Measurements from ENCODE around the gene FMO2. TPM values are rescaled to one million over a fixed set of nuclear protein-coding genes. Genes with fewer than 3 reads are reported as not detected.

Gene FMO2
- total RNA-seq, 3 donors from 2014 or later: 79.5 to 141 (median 132) TPM

GRCh38 chr1:171152549-171152948 lies 32.6 kb upstream of the FMO2 start:
- intact Hi-C loops (cut with DNase I; ENCODE audit: low total_unique reads): no loop called here
- Histone ChIP-seq H3K27ac (no peak overlapping the region), H3K36me3 (no peaks in the 10 kb centered on the region), H3K27me3 (no peaks in the 10 kb centered on the region), H3K4me1 (no peaks in the 10 kb centered on the region), H3K9me3 (no peaks in the 10 kb centered on the region), H3K4me3 (no peak overlapping the region)
- TF ChIP-seq, protein P1, sequence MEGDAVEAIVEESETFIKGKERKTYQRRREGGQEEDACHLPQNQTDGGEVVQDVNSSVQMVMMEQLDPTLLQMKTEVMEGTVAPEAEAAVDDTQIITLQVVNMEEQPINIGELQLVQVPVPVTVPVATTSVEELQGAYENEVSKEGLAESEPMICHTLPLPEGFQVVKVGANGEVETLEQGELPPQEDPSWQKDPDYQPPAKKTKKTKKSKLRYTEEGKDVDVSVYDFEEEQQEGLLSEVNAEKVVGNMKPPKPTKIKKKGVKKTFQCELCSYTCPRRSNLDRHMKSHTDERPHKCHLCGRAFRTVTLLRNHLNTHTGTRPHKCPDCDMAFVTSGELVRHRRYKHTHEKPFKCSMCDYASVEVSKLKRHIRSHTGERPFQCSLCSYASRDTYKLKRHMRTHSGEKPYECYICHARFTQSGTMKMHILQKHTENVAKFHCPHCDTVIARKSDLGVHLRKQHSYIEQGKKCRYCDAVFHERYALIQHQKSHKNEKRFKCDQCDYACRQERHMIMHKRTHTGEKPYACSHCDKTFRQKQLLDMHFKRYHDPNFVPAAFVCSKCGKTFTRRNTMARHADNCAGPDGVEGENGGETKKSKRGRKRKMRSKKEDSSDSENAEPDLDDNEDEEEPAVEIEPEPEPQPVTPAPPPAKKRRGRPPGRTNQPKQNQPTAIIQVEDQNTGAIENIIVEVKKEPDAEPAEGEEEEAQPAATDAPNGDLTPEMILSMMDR (IDR thresholded peaks at IDR 0.05): no peak
- TF ChIP-seq POLR2AphosphoS5 (IDR thresholded peaks at IDR 0.05): no peak
- TF ChIP-seq POLR2A (IDR thresholded peaks at IDR 0.05): no peak
- DNase-seq (ENCODE audit: low spot score in 2 of 2): no peak

DNA sequence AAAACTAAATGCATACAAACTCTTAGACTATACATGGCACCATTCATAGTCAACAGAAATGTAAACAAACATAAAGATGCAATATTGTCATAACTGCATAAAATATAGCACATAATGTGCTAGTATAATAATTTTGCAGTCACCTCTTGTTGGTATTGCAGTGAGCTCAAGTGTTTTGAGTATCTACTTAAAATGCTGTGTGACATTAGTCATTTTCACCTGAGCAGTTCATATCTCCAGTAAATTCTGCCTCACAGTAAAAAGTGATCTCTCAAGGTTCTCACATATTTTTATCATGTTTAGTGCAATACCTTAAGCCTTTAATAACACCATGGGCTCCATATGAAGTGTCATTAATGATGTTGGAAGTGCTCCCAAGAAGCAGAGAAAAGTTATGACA lies 29.6 kb upstream of the FMO2 start:
- H3K27ac ChIP-seq: no peak overlapping the region
- H3K9me3 ChIP-seq: no peaks in the 10 kb centered on the region
- no peaks in the 10 kb centered on the region for H3K4me1 ChIP-seq
- intact Hi-C loops (cut with DNase I; ENCODE audit: low total_unique reads): no loop called here
- no peak for TF ChIP-seq POLR2A (IDR thresholded peaks at IDR 0.05)
- TF ChIP-seq, protein P1 (IDR thresholded peaks at IDR 0.05): no peak
- TF ChIP-seq POLR2AphosphoS5 (IDR thresholded peaks at IDR 0.05): no peak
- H3K4me3 ChIP-seq: no peak overlapping the region
- H3K27me3 ChIP-seq: no peaks in the 10 kb centered on the region
- no peaks in the 10 kb centered on the region for H3K36me3 ChIP-seq
- DNase-seq (ENCODE audit: low spot score in 2 of 2): no peak

DNA sequence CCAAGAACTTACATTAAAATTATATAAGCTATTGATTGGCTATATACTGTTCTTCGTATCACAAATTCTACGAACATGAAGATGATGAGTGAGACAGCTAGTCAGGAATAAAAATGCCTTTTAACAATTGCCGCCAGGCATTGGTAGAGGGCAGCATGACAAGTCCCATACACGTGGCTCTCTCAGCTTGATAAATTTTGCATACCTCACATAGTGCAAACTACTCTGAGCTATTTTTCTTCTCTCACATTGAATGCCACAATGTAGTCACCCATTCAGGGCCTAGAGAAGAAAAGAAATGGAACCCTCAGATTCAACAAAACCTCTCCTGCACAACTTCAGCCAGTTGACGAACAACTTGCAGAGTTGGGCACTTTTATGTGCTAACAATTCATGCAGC lies 27.0 kb upstream of the FMO2 start:
- intact Hi-C loops (cut with DNase I; ENCODE audit: low total_unique reads): no loop called here
- Histone ChIP-seq H3K27me3 (no peaks in the 10 kb centered on the region), H3K9me3 (no peaks in the 10 kb centered on the region), H3K27ac (no peak overlapping the region), H3K4me1 (no peaks in the 10 kb centered on the region), H3K4me3 (no peak overlapping the region), H3K36me3 (no peaks in the 10 kb centered on the region)
- DNase-seq (ENCODE audit: low spot score in 2 of 2): no peak
- TF ChIP-seq POLR2AphosphoS5 (IDR thresholded peaks at IDR 0.05): no peak
- TF ChIP-seq POLR2A (IDR thresholded peaks at IDR 0.05): no peak
- TF ChIP-seq, protein P1 (IDR thresholded peaks at IDR 0.05): no peak

- Histone ChIP-seq H3K4me3 (no peak overlapping the region), H3K27ac (no peak overlapping the region), H3K36me3 (no peaks in the 10 kb centered on the region), H3K4me1 (no peaks in the 10 kb centered on the region), H3K9me3 (no peaks in the 10 kb centered on the region), H3K27me3 (no peaks in the 10 kb centered on the region)
- DNase-seq (ENCODE audit: low spot score in 2 of 2): no peak
- intact Hi-C loops (cut with DNase I; ENCODE audit: low total_unique reads): no loop called here
- TF ChIP-seq POLR2A (IDR thresholded peaks at IDR 0.05) (no peak), POLR2AphosphoS5 (IDR thresholded peaks at IDR 0.05) (no peak)
- TF ChIP-seq, protein P1 (IDR thresholded peaks at IDR 0.05): no peak
These were observed 26.5 kb upstream of the FMO2 start for GRCh38 chr1:171158551-171158950.

DNA sequence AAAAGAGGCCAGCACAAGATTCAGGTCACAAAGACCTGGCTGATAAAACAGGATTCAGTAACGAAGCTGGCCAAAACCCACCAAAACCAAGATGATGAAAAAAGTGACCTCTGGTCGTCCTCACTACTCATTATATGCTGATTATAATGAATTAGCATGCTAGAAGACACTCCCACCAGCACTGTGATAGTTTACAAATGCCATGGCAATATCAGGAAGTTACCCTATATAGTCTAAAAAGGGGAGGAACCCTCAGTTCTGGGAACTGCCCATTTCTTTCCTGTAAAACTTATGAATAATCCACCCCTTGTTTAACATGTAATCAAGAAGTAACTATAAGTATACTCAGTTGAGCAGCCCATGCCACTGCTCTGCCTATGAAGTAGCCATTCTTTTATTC lies 26.0 kb upstream of the FMO2 start:
- no peak for TF ChIP-seq POLR2A (IDR thresholded peaks at IDR 0.05)
- TF ChIP-seq, protein P1 (IDR thresholded peaks at IDR 0.05): no peak
- TF ChIP-seq POLR2AphosphoS5 (IDR thresholded peaks at IDR 0.05): no peak
- DNase-seq (ENCODE audit: low spot score in 2 of 2): no peak
- no peak overlapping the region for H3K27ac ChIP-seq
- no peaks in the 10 kb centered on the region for H3K9me3 ChIP-seq
- H3K4me3 ChIP-seq: no peak overlapping the region
- no peaks in the 10 kb centered on the region for H3K36me3 ChIP-seq
- no peaks in the 10 kb centered on the region for H3K4me1 ChIP-seq
- H3K27me3 ChIP-seq: no peaks in the 10 kb centered on the region
- intact Hi-C loops (cut with DNase I; ENCODE audit: low total_unique reads): no loop called here
